Gastrocnemius medialis (tissue), 4 donors: Measurements from ENCODE around the gene SMG7.

Source experiments
- POLR2A ChIP-seq, 2 donors: fragments of 450-650 bp; IDR thresholded peaks; one replicate each; pipeline ENCODE4 v1.6.1; 2017; ENCODE audit warnings: antibody characterized with exemption in 2 of 2, mild to moderate bottlenecking in 2 of 2, moderate library complexity in 2 of 2
- TF ChIP-seq, protein P1 (sequence below), 5 experiments: fragments of 450-650 bp in 3 of 5; fragments of 200-600 bp in 2 of 5; sonication (generic) in 2 of 5; IDR thresholded peaks in 4 of 5; conservative IDR thresholded peaks in 1 of 5; 1 replicate in 4 of 5; 2 replicates in 1 of 5; pipeline ENCODE4 v1.5.1; 2016 to 2019; ENCODE audit warnings: antibody characterized with exemption in 5 of 5, mild to moderate bottlenecking in 3 of 5, moderate library complexity in 3 of 5

DNA sequence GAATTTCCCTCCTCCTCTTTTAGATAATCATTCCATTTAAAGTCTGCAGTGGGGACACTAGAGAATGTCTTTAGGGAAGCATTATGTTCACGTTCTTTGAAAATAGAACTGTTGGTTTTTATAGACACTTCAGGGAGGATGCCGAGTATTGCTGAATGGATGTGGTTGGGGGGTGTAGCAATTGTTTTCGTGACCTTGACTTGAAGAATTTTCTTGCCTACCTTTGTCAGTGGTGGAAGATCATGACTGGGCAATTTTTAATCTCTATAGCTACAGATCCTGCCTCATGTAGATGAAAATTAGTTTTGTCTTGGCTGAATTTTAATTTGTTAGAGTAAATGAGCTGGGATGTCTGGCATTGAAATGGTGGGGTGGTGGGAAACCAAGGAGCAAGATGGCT is 3.8 kb downstream of the SMG7 start:
- TF ChIP-seq POLR2A (IDR thresholded peaks at IDR 0.05): no peak
- TF ChIP-seq, protein P1, sequence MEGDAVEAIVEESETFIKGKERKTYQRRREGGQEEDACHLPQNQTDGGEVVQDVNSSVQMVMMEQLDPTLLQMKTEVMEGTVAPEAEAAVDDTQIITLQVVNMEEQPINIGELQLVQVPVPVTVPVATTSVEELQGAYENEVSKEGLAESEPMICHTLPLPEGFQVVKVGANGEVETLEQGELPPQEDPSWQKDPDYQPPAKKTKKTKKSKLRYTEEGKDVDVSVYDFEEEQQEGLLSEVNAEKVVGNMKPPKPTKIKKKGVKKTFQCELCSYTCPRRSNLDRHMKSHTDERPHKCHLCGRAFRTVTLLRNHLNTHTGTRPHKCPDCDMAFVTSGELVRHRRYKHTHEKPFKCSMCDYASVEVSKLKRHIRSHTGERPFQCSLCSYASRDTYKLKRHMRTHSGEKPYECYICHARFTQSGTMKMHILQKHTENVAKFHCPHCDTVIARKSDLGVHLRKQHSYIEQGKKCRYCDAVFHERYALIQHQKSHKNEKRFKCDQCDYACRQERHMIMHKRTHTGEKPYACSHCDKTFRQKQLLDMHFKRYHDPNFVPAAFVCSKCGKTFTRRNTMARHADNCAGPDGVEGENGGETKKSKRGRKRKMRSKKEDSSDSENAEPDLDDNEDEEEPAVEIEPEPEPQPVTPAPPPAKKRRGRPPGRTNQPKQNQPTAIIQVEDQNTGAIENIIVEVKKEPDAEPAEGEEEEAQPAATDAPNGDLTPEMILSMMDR (IDR thresholded peaks at IDR 0.05 in 4 of 5, conservative IDR thresholded peaks at IDR 0.05 in 1 of 5): no peak
